WTC11 (cell line): Measurements from ENCODE around the gene VDR. TPM values are rescaled to one million over a fixed set of nuclear protein-coding genes. Genes with fewer than 3 reads are reported as not detected.

Source experiments
- ATAC-seq: fragments of 200-7000 bp; cut with Tn5 transposase; 2 replicates; pipeline ENCODE4 v1.10.0; 2021; ENCODE audit warnings: mild to moderate bottlenecking, moderate library complexity
- CTCF ChIA-PET: fragments of 300-600 bp; sonication (Branson Sonifier 250); formaldehyde crosslinking; loops from one replicate; lab custom pipeline; 2021; ENCODE audit warnings: antibody characterized with exemption; lab: Charles Lee
- POLR2A ChIA-PET: fragments of 350-600 bp; sonication (Branson Sonifier 250); formaldehyde crosslinking; loops from one replicate; lab custom pipeline; 2021; ENCODE audit warnings: antibody characterized with exemption; lab: Charles Lee
- DNase-seq: peaks from one replicate; pipeline ENCODE4 v3.0.0; 2021; ENCODE audit warnings: low spot score
- H3K27ac Mint-ChIP-seq: 2 replicates; pipeline ENCODE4 v1.8.0; 2021; ENCODE audit warnings: mixed read lengths
- H3K27me3 Mint-ChIP-seq: 2 replicates; pipeline ENCODE4 v1.8.0; 2021; ENCODE audit warnings: low read depth, mild to moderate bottlenecking, moderate library complexity, mixed read lengths
- H3K36me3 Mint-ChIP-seq: 2 replicates; pipeline ENCODE4 v1.8.0; 2021; ENCODE audit warnings: mixed read lengths
- H3K4me1 Mint-ChIP-seq: 2 replicates; pipeline ENCODE4 v1.8.0; 2022; ENCODE audit warnings: mixed read lengths
- H3K4me3 Mint-ChIP-seq: 2 replicates; pipeline ENCODE4 v1.8.0; 2021; ENCODE audit warnings: mild to moderate bottlenecking, moderate library complexity, mixed read lengths
- H3K9me3 Mint-ChIP-seq: 2 replicates; pipeline ENCODE4 v1.8.0; 2021; ENCODE audit warnings: mixed read lengths
- AFF4 ChIP-seq: sonication (generic); formaldehyde crosslinking; IDR thresholded peaks from 2 replicates; pipeline ENCODE4 v1.8.1; 2023; ENCODE audit warnings: mild to moderate bottlenecking, missing genetic modification reagents, borderline replicate concordance
- ATF2 ChIP-seq: sonication (generic); formaldehyde crosslinking; IDR thresholded peaks from 2 replicates; pipeline ENCODE4 v1.8.1; 2022; ENCODE audit warnings: low read depth, missing genetic modification reagents, borderline replicate concordance
- CREB1 ChIP-seq: sonication (generic); formaldehyde crosslinking; IDR thresholded peaks from 2 replicates; pipeline ENCODE4 v1.8.0; 2023; ENCODE audit warnings: mild to moderate bottlenecking, missing genetic modification reagents
- ERG ChIP-seq: fragments of 250-450 bp; sonication (Bioruptor Pico); IDR thresholded peaks from 2 replicates; pipeline ENCODE4 v1.8.0; 2021; ENCODE audit warnings: mild to moderate bottlenecking
- ETV6 ChIP-seq: sonication (generic); formaldehyde crosslinking; IDR thresholded peaks from 2 replicates; pipeline ENCODE4 v1.8.1; 2022; ENCODE audit warnings: mild to moderate bottlenecking, missing genetic modification reagents
- JAZF1 ChIP-seq: fragments of 250-450 bp; sonication (Bioruptor Pico); IDR thresholded peaks from 2 replicates; pipeline ENCODE4 v1.9.0; 2021; ENCODE audit warnings: moderate library complexity, mild to moderate bottlenecking, inconsistent platforms
- MAX ChIP-seq: sonication (generic); formaldehyde crosslinking; IDR thresholded peaks from 2 replicates; pipeline ENCODE4 v1.8.0; 2022; ENCODE audit warnings: mild to moderate bottlenecking, missing genetic modification reagents
- MYBL2 ChIP-seq: sonication (generic); formaldehyde crosslinking; IDR thresholded peaks from 2 replicates; pipeline ENCODE4 v1.8.1; 2023; ENCODE audit warnings: mild to moderate bottlenecking, moderate library complexity, missing genetic modification reagents
- NFE2L1 ChIP-seq: sonication (generic); formaldehyde crosslinking; IDR thresholded peaks from 2 replicates; pipeline ENCODE4 v1.8.1; 2023; ENCODE audit warnings: missing genetic modification reagents
- PRRX2 ChIP-seq: fragments of 250-450 bp; sonication (Bioruptor Pico); IDR thresholded peaks from 2 replicates; pipeline ENCODE4 v1.8.0; 2021; ENCODE audit warnings: mild to moderate bottlenecking
- SMAD4 ChIP-seq: sonication (generic); formaldehyde crosslinking; IDR thresholded peaks from 2 replicates; pipeline ENCODE4 v1.8.0; 2022; ENCODE audit warnings: mild to moderate bottlenecking, missing genetic modification reagents
- TP53 ChIP-seq: sonication (generic); formaldehyde crosslinking; IDR thresholded peaks from 2 replicates; pipeline ENCODE4 v1.8.1; 2023; ENCODE audit warnings: mild to moderate bottlenecking, missing genetic modification reagents
- ZBTB43 ChIP-seq: sonication (generic); formaldehyde crosslinking; IDR thresholded peaks from 2 replicates; pipeline ENCODE4 v1.8.1; 2023; ENCODE audit warnings: mild to moderate bottlenecking, missing genetic modification reagents
- ZMAT4 ChIP-seq: fragments of 250-450 bp; sonication (Bioruptor Pico); IDR thresholded peaks from 2 replicates; pipeline ENCODE4 v1.9.0; 2021; ENCODE audit warnings: mild to moderate bottlenecking
- ZNF263 ChIP-seq: sonication (generic); formaldehyde crosslinking; IDR thresholded peaks from 2 replicates; pipeline ENCODE4 v1.8.1; 2022; ENCODE audit warnings: low read depth, mild to moderate bottlenecking, moderate library complexity, missing genetic modification reagents
- ZSCAN18 ChIP-seq: fragments of 250-450 bp; sonication (Bioruptor Pico); IDR thresholded peaks from 2 replicates; pipeline ENCODE4 v2.1.2; 2022; ENCODE audit warnings: mild to moderate bottlenecking, moderate library complexity
- total RNA-seq: library from RNA; stranded (reverse); gene quantifications from 3 replicates; pipeline ENCODE4 v1.2.3, GENCODE V29; 2021

VDR gene
- total RNA-seq, 1 experiment from 2014 or later = 1.3 TPM

- ChIA-PET POLR2A (interaction anchor here (0.6 kb wide), 1 partner anchor 12 kb away, joined by 5 read pairs; no protein-coding TSS in a partner anchor), CTCF (interaction anchor here (1.0 to 7.2 kb wide), 3 partner anchors 13 to 28 kb away, joined by 3 to 111 read pairs (median 4); no protein-coding TSS in a partner anchor)
- no peak overlapping the region for H3K4me3 Mint-ChIP-seq
- no peak for DNase-seq
- no peak overlapping the region for H3K27ac Mint-ChIP-seq
- no peaks in the 10 kb centered on the region for H3K36me3 Mint-ChIP-seq
- peaks cover 14% of the 10 kb centered on the region for H3K27me3 Mint-ChIP-seq
- peak; percentile 31 for ATAC-seq
- no peaks in the 10 kb centered on the region for H3K9me3 Mint-ChIP-seq
- H3K4me1 Mint-ChIP-seq = peaks cover 58% of the 10 kb centered on the region
- TF ChIP-seq MAX (CRISPR knock-in tag) (no peak), ERG (CRISPR knock-in tag) (no peak), AFF4 (CRISPR knock-in tag) (no peak), ETV6 (CRISPR knock-in tag) (no peak), TP53 (no peak), SMAD4 (CRISPR knock-in tag) (no peak), JAZF1 (CRISPR knock-in tag) (no peak), NFE2L1 (no peak), ZMAT4 (no peak), ZNF263 (CRISPR knock-in tag) (no peak), ZBTB43 (CRISPR knock-in tag) (no peak), CREB1 (CRISPR knock-in tag) (no peak), ZSCAN18 (CRISPR knock-in tag) (no peak), MYBL2 (CRISPR knock-in tag) (no peak), ATF2 (CRISPR knock-in tag) (no peak), PRRX2 (CRISPR knock-in tag) (no peak)
Measured at GRCh38 chr12:47825173-47825639, 79.6 kb downstream of the VDR start.
